HAP-1 (cell line): ENCODE data around the gene SPATA16.
A peak's percentile ranks its signal among the peaks of the same experiment; 100 is the strongest.
"Not testable (repeated sequence)": the region's sequence is repeated elsewhere in the genome, so short reads cannot be mapped to it uniquely, and the experiment has no call there.

Experiments
- DNase-seq, 2 experiments: peaks; one replicate each; pipeline ENCODE4 v3.0.0-alpha.2; 2016 to 2020; ENCODE audit warnings: low spot score in 2 of 2
- H3K27me3 ChIP-seq: fragments of 250-450 bp; sonication (Bioruptor Pico); 2 replicates; pipeline ENCODE4 v1.5.1; 2020; ENCODE audit warnings: low read depth, mild to moderate bottlenecking, moderate library complexity
- H3K36me3 ChIP-seq: fragments of 250-450 bp; sonication (Bioruptor Pico); replicated peaks from 2 replicates; pipeline ENCODE4 v1.5.1; 2020; ENCODE audit warnings: mild to moderate bottlenecking
- H3K4me1 ChIP-seq: fragments of 250-450 bp; sonication (Bioruptor Pico); 2 replicates; pipeline ENCODE4 v1.5.1; 2020; ENCODE audit warnings: mild to moderate bottlenecking
- H3K4me3 ChIP-seq: fragments of 250-450 bp; sonication (Bioruptor Pico); 2 replicates; pipeline ENCODE4 v1.5.1; 2020; ENCODE audit warnings: mild to moderate bottlenecking, moderate library complexity
- H3K9me3 ChIP-seq: fragments of 250-450 bp; sonication (Bioruptor Pico); 2 replicates; pipeline ENCODE4 v1.5.1; 2020; ENCODE audit warnings: mild to moderate bottlenecking, moderate library complexity
- in situ Hi-C: fragments of 300-500 bp; cut with MboI; formaldehyde crosslinking; loops from 3 replicates; pipeline ENCODE4 v1.14.3; 2020; ENCODE audit warnings: low sequenced_read_pairs, inconsistent platforms, mixed read lengths

The SPATA16 gene, protein sequence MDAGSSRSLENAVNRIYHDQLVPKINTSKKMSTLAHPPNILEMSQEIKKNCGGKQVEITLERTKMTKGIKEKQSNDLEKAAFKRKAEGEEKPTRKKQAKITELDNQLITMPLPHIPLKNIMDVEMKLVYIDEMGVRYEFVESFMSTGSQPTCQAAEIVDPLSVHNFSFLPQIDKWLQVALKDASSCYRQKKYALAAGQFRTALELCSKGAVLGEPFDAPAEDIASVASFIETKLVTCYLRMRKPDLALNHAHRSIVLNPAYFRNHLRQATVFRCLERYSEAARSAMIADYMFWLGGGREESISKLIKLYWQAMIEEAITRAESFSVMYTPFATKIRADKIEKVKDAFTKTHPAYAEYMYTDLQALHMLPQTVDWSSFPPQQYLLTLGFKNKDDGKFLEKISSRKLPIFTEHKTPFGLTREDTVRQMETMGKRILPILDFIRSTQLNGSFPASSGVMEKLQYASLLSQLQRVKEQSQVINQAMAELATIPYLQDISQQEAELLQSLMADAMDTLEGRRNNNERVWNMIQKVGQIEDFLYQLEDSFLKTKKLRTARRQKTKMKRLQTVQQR

DNA sequence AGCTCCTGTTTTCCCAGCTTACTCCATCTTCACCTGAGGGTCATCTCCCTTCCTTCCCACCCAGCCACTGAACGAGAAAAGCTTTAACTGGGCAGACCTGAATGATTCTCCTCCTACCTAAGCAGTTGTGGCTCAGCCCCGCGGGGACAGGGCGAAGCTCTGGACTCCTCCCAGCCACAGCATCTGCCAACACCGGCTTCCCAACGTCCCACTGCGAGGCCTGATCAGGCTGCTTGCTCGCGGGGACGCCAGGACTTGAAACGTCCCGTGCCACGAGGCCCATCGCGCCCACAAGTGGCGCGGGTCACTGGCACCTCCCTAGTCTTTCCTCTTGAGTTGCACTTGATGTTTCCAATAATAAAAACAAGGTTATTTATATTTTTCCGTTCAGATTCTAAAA is at the start of gene SPATA16:
SPATA16 (minus strand) TSS at position 250 of the 400 bp plus-strand sequence. CDS start 23,504 bp downstream, outside the sequence.
- DNase-seq, result no peak
- in situ Hi-C loops, result no loop called here
- no peaks in the 10 kb centered on the region for H3K27me3 ChIP-seq
- H3K9me3 ChIP-seq, result no peaks in the 10 kb centered on the region
- H3K4me3 ChIP-seq, result no peak within 1 kb of the TSS
- peaks cover 11% of the 10 kb centered on the region for H3K4me1 ChIP-seq
- H3K36me3 ChIP-seq, result no peaks in the 10 kb centered on the region

DNA sequence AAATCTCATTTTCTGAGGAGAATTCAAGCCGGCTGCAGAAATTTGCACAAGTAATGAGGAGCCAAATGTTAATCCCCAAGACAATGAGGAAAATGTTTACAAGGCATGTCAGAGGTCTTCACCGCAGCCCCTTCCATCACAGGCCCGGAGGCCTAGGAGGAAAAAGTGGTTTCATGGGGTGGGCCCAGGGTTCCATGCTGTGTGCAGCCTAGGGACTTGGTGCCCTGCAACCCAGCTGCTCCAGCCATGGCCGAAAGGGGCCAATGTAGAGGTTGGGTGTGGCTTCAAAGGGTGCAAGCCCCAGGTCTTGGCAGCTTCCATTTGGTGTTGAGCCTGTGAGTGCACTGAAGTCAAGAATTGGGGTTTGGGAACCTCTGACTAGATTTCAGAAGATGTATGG is 42.0 kb upstream of the SPATA16 start:
- H3K4me3 ChIP-seq, H3K36me3 ChIP-seq, H3K27me3 ChIP-seq, in situ Hi-C loops, H3K9me3 ChIP-seq, DNase-seq, H3K4me1 ChIP-seq: not testable (repeated sequence)

DNA sequence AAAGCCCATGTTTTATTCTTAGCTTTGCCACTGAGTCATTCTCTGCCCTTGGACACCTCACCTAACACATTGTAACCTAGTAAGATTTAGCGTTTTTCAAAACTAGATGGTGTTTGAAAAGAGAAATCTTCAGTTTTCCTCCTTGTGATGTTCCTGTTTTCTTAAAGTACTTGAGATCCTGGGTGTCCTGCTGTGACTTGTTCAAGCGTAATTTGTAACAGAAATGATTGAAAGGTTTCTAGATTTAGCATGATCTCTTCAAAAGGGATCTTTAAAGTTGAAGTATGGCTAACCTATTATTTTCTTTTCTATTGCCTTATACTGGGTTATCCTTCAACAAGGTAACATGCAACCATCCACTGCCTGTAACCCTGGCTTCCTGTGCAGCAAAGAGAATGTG is 32.6 kb upstream of the SPATA16 start:
- no peak for DNase-seq
- H3K9me3 ChIP-seq, result no peaks in the 10 kb centered on the region
- no peak overlapping the region for H3K4me3 ChIP-seq
- no peaks in the 10 kb centered on the region for H3K4me1 ChIP-seq
- H3K36me3 ChIP-seq, result no peaks in the 10 kb centered on the region
- in situ Hi-C loops, result no loop called here
- no peaks in the 10 kb centered on the region for H3K27me3 ChIP-seq

DNA sequence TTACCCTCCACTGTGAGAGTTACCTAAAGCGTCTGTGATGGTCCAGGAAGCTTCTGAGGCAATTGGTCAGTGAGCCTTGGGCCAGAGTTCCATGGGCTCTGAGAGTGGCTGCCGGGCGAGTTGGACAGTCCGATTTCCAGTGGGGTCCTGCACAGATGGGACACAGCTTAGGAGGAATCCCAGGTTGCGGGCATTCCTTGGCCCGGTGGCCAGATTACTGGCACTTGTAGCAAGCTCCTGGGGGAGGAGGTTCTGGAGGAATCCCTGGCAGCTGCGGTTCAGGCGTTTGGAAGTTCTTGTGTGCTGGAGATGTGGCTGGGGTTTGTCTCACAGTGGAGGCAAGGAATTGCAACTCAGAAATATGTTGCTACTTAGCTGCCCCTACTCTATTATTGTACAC is 18.1 kb upstream of the SPATA16 start:
- H3K27me3 ChIP-seq, in situ Hi-C loops, H3K36me3 ChIP-seq, H3K4me3 ChIP-seq, DNase-seq, H3K4me1 ChIP-seq, H3K9me3 ChIP-seq: not testable (repeated sequence)

DNA sequence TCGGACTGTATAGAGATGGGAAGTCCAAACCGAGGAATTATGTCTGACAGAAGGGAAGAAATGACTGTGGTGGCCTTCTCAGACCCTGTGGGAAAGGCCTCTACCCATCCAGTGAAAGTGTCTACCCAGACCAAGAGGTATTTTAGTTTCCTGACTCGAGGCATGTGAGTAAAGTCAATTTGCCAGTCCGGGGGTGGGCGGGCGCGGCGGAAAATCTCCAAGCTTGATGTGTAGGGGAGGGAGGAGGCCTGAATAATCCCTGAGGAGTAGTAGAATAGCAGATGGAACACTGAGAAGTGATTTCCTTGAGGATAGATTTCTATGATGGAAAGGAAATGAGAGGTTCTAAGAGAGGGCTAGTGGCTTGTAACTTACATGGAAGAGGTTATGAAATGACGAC is 15.5 kb upstream of the SPATA16 start:
- H3K4me1 ChIP-seq, DNase-seq, H3K9me3 ChIP-seq, H3K27me3 ChIP-seq, H3K36me3 ChIP-seq, H3K4me3 ChIP-seq, in situ Hi-C loops: not testable (repeated sequence)

DNA sequence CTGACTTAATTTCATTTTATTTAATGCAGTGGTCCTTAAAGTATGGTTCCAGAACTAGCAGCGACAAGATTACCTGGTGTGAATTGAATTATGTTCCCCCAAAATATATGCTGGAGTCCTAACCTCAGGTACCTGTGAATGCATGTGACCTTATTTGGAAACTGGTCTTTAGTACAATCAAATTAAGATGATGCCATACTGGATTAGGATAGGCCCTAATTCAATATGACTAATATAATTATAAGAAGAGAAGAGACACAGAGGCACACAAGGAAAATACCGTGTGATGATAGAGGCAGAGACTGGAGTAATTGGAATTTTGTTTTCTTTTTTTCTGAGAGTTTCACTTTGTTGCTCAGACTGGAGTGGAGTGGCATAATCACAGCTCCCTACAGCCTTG is 12.6 kb upstream of the SPATA16 start:
- Histone ChIP-seq H3K4me1 (no peaks in the 10 kb centered on the region), H3K4me3 (no peak overlapping the region), H3K27me3 (no peaks in the 10 kb centered on the region), H3K36me3 (no peaks in the 10 kb centered on the region), H3K9me3 (no peaks in the 10 kb centered on the region)
- DNase-seq, result no peak
- in situ Hi-C loops, result no loop called here

DNA sequence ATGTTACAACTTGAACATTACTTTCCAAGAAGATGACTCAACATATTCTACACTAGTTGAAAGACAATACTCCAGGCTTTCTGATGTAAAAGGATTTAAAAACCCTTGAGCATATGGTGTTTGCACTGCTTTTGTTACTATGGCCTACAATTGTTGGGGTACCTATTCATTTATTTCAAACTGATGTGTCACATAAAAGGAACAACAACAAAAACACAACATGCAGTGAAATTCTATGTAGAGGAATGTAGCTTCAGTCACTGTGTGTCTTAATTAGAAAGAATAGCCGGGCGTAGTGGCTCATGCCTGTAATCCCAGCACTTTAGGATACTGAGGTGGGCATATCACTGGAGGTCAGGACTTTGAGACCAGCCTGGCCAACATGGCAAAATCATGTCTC is 1.6 kb downstream of the SPATA16 start:
- DNase-seq, result peak; percentile 56 to 88
- Histone ChIP-seq H3K36me3 (no peaks in the 10 kb centered on the region), H3K4me3 (no peak overlapping the region), H3K9me3 (no peaks in the 10 kb centered on the region), H3K27me3 (no peaks in the 10 kb centered on the region), H3K4me1 (peaks cover 11% of the 10 kb centered on the region)
- in situ Hi-C loops, result no loop called here

DNA sequence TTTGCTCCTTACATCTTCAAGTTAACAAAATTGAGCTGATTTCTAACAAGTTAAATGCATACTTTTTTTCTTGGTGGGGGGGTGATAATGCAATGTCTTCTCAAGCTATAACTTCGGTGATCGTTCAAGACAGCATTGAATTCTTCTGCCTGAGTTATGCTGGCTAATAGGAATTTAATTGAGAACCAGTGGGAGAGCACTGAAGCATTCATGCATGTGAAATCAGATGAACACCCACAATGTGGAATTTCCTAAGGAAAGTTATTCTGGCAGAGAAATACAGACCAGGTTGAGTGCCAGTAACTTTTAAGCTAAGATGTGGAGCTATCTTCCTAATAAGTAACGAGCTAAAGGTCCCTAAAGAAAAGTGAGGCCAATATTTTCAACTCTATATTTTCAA is 3.0 kb downstream of the SPATA16 start:
- Histone ChIP-seq H3K4me1 (peaks cover 11% of the 10 kb centered on the region), H3K4me3 (no peak overlapping the region), H3K27me3 (no peaks in the 10 kb centered on the region), H3K9me3 (no peaks in the 10 kb centered on the region), H3K36me3 (no peaks in the 10 kb centered on the region)
- in situ Hi-C loops, result no loop called here
- DNase-seq, result no peak

DNA sequence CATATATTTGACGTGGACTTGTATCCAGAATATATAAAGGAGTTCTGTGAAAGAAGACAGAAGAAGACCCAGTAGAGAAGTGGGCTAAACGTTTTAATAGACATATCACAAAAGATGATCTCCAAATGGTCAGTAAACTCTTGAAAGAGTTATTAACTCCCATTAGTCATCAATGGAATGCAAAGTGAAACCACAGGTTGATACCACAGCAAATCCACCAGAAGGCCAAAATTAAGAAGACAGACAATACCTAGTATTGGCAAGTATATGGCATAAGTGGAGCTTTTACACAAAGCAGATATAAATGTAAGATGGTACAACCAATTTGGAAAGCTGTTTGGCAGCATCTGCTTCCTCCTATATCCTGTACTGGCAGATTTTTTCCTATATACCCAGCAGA is 6.0 kb downstream of the SPATA16 start:
- H3K4me3 ChIP-seq, result no peak overlapping the region
- H3K36me3 ChIP-seq, result no peaks in the 10 kb centered on the region
- H3K4me1 ChIP-seq, result peaks cover 11% of the 10 kb centered on the region
- DNase-seq, result no peak
- in situ Hi-C loops, result no loop called here
- no peaks in the 10 kb centered on the region for H3K27me3 ChIP-seq
- H3K9me3 ChIP-seq, result no peaks in the 10 kb centered on the region

DNA sequence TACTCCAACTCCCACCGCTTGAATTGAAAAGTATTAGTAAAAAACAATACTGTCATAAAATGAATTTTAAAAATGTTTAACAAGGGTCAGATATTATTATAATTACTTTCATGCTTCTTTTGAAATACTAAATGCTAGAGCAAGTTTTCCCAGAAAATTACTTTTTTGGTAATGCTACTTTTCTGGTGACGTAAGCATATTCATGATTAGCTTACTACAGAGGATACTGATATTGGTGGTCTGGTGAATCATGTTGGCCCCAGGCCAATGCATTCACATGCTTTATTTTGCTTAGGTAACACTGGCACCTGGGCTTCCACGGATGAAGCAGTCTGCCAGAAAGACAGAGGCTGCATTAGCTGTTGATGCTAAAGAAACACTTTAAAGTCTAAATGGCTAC is 12.4 kb downstream of the SPATA16 start:
- no peak for DNase-seq
- Histone ChIP-seq H3K4me1 (no peaks in the 10 kb centered on the region; the same call in 1 of the 2 replicates), H3K36me3 (no peaks in the 10 kb centered on the region), H3K4me3 (no peak overlapping the region), H3K9me3 (no peaks in the 10 kb centered on the region), H3K27me3 (no peaks in the 10 kb centered on the region)
- in situ Hi-C loops, result no loop called here

DNA sequence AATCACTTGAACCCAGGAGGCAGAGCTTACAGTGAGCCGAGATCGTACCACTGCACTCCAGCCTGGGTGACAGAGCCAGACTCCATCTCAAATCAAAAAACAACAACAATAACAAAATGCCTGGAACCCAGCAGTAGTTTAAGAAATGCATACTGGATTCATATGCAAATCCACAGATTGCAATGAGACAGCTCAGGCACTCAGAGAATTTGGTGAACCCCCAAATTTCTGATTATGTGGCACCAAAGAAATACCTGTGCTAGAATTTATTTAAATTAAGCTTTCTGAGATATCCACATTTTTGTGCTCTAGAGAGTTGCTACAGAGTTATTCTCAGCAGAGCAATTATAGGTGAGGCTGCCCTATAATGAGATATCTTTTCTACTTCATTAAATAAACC is 29.7 kb downstream of the SPATA16 start:
- in situ Hi-C loops, result no loop called here
- Histone ChIP-seq H3K4me3 (no peak overlapping the region), H3K9me3 (no peaks in the 10 kb centered on the region), H3K27me3 (no peaks in the 10 kb centered on the region), H3K4me1 (peaks cover 7% of the 10 kb centered on the region), H3K36me3 (no peaks in the 10 kb centered on the region)
- no peak for DNase-seq

DNA sequence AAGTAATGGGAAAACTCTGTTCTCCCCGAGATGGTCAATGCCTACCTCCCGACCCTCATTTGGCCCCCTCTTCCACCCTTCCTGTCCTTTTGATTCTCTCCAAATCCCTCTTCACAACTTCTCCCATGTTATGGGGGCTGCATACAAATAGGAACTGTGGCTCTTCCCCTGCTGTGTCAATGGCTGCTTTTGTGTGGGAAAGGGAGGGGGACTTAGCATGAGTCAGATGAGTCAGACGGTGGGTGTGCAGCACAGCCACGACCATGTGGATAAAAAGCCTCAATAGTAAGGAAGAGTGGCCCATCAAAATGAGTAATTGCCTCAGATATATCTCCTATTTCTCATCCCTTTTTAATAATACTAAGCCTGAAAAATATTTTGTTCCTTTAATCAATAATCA is 31.9 kb downstream of the SPATA16 start:
- Histone ChIP-seq H3K4me1 (peaks cover 7% of the 10 kb centered on the region), H3K4me3 (no peak overlapping the region), H3K36me3 (no peaks in the 10 kb centered on the region), H3K9me3 (no peaks in the 10 kb centered on the region; the same call in 1 of the 2 replicates), H3K27me3 (no peaks in the 10 kb centered on the region)
- in situ Hi-C loops, result no loop called here
- DNase-seq, result peak in 1 of 2 experiments; percentile 9

DNA sequence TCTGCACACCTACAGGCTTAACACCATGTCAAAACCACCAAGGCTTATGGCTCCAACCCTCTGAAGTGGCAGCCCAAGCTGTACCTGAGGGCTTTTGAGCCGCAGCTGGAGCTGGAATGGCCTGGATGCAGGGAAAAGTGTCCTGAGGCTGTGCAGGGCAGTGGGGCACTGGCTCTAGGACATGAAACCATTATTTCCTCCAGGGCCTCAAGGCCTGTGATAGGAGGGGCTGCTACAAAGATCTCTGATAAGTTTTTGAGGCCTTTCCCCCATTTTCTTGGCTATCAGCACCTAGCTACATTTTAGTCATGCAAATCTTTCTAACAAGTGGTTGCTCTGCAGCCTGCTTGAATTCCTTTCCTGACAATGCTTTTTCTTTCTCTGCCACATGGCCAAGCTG is 37.6 kb downstream of the SPATA16 start:
- no peak overlapping the region for H3K4me3 ChIP-seq
- in situ Hi-C loops, result no loop called here

DNA sequence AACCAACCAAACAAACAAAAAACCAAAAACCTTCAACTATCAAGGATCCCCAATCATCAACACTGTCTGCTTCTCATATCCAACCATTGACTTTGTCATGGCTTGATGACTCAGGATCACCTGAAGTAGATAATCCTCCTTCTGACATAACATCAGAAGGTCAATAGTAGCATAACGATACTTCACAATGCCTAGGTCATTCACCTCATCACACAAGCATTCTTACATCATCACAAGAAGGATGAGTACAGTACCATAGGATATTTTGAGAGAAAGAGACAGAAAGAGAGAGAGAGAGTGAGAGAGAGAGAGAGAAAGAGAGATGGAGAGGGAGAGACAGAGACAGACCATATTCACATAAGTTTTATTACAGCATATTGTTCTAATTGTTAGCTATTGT is 42.1 kb downstream of the SPATA16 start:
- H3K4me1 ChIP-seq, result no peaks in the 10 kb centered on the region
- no peak for DNase-seq
- H3K9me3 ChIP-seq, result no peaks in the 10 kb centered on the region; the same call in 1 of the 2 replicates
- 0 out of 2 replicates have a peak, but pooled peaks cover 2% of the 10 kb centered on the region for H3K36me3 ChIP-seq
- H3K27me3 ChIP-seq, result no peaks in the 10 kb centered on the region
- in situ Hi-C loops, result no loop called here
- H3K4me3 ChIP-seq, result no peak overlapping the region

More for the DNA sequence above, 37.6 kb downstream of the SPATA16 start:
- Histone ChIP-seq H3K9me3 (no peaks in the 10 kb centered on the region; the same call in 1 of the 2 replicates), H3K4me1 (no peaks in the 10 kb centered on the region), H3K36me3 (0 out of 2 replicates have a peak, but pooled peaks cover 2% of the 10 kb centered on the region), H3K27me3 (no peaks in the 10 kb centered on the region)
- DNase-seq, result no peak
